HL-60 (cell line): ENCODE results near the gene CFAP69.

Experiments
- POLR2AphosphoS5 ChIP-seq: IDR thresholded peaks from 2 replicates; pipeline ENCODE4 v1.6.1; 2012; ENCODE audit warnings: low read depth
- TF ChIP-seq, protein P1 (sequence below): IDR thresholded peaks from one replicate; pipeline ENCODE4 v1.5.1; 2011; ENCODE audit warnings: low read length, control low read depth, inconsistent platforms; ENCODE audit not compliant: insufficient read depth
- TF ChIP-seq, protein P2 (sequence below): IDR thresholded peaks from 2 replicates; pipeline ENCODE4 v1.6.1; 2012; ENCODE audit warnings: low read depth; ENCODE audit not compliant: insufficient replicate concordance

DNA sequence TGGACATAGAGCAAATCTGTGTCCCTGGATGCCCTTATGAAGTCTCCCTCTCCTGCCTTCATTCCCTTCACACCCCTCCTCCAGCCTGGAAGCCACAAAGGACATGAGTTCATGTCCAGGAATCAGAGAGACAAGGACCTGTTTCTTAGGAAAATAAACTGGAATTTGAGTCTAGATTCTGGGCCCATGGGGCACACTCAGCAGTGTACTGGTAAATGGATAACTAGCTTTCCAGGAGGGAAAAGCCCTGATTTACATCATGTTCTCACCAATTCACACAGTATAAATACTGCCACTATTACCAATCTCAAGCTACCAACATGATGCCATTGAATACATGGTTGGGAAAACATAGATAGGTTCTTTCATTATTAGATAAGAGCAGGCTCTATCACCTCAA is 66.2 kb downstream of the CFAP69 start:
- TF ChIP-seq, protein P1, sequence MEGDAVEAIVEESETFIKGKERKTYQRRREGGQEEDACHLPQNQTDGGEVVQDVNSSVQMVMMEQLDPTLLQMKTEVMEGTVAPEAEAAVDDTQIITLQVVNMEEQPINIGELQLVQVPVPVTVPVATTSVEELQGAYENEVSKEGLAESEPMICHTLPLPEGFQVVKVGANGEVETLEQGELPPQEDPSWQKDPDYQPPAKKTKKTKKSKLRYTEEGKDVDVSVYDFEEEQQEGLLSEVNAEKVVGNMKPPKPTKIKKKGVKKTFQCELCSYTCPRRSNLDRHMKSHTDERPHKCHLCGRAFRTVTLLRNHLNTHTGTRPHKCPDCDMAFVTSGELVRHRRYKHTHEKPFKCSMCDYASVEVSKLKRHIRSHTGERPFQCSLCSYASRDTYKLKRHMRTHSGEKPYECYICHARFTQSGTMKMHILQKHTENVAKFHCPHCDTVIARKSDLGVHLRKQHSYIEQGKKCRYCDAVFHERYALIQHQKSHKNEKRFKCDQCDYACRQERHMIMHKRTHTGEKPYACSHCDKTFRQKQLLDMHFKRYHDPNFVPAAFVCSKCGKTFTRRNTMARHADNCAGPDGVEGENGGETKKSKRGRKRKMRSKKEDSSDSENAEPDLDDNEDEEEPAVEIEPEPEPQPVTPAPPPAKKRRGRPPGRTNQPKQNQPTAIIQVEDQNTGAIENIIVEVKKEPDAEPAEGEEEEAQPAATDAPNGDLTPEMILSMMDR: no peak
- TF ChIP-seq POLR2AphosphoS5: no peak
- TF ChIP-seq, protein P2, sequence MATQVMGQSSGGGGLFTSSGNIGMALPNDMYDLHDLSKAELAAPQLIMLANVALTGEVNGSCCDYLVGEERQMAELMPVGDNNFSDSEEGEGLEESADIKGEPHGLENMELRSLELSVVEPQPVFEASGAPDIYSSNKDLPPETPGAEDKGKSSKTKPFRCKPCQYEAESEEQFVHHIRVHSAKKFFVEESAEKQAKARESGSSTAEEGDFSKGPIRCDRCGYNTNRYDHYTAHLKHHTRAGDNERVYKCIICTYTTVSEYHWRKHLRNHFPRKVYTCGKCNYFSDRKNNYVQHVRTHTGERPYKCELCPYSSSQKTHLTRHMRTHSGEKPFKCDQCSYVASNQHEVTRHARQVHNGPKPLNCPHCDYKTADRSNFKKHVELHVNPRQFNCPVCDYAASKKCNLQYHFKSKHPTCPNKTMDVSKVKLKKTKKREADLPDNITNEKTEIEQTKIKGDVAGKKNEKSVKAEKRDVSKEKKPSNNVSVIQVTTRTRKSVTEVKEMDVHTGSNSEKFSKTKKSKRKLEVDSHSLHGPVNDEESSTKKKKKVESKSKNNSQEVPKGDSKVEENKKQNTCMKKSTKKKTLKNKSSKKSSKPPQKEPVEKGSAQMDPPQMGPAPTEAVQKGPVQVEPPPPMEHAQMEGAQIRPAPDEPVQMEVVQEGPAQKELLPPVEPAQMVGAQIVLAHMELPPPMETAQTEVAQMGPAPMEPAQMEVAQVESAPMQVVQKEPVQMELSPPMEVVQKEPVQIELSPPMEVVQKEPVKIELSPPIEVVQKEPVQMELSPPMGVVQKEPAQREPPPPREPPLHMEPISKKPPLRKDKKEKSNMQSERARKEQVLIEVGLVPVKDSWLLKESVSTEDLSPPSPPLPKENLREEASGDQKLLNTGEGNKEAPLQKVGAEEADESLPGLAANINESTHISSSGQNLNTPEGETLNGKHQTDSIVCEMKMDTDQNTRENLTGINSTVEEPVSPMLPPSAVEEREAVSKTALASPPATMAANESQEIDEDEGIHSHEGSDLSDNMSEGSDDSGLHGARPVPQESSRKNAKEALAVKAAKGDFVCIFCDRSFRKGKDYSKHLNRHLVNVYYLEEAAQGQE: no peak
